ENCODE results near the gene PI3. TPM values are rescaled to one million over a fixed set of nuclear protein-coding genes. Genes with fewer than 3 reads are reported as not detected.
"Not testable (repeated sequence)": the region's sequence is repeated elsewhere in the genome, so short reads cannot be mapped to it uniquely, and the experiment has no call there.

PI3 gene
- total RNA-seq, 1 donor from 2014 or later = 15.5 TPM

GRCh38 chr20:45140836-45141235 is 33.9 kb upstream of the PI3 start:
- DNase-seq (ENCODE audit: low read depth) = no peak

DNA sequence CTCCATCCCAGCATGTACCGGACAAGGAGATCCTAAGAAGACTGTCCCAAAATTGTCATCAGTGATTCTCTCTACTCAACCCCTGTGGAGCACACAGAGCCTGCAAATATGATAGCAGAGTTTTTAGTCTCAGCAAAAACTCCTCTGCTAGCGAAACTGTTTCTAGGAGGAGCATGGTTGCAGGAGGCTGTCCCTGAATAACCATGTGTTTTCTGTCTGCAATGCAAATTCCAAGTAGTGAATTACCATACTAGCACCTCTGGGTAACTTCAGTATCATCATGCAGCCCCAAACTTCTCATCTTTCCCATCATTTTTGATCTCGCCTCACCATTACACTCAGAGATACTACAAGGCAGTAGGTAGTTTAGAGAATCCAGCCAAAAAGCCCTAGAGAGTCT is 25.6 kb upstream of the PI3 start:
- H3K4me3 ChIP-seq (ENCODE audit: low read depth, low read length) = no peak overlapping the region
- no peak for FAIRE-seq

More at GRCh38 chr20:45140836-45141235, 33.9 kb upstream of the PI3 start:
- no peak for FAIRE-seq
- peaks cover 9% of the 10 kb centered on the region for H3K27me3 ChIP-seq (ENCODE audit: control insufficient read depth, insufficient read depth, low read length)
- no peaks in the 10 kb centered on the region for H3K36me3 ChIP-seq (ENCODE audit: control insufficient read depth, insufficient read depth, low read length)
- no peak overlapping the region for H3K4me3 ChIP-seq (ENCODE audit: low read depth, low read length)
- no peak for TF ChIP-seq CTCF (IDR thresholded peaks at IDR 0.05; ENCODE audit: insufficient read depth, low read length, severe bottlenecking)

GRCh38 chr20:45152405-45152804 is 22.3 kb upstream of the PI3 start:
- Histone ChIP-seq H3K27me3 (ENCODE audit: control insufficient read depth, insufficient read depth, low read length) (peaks cover 21% of the 10 kb centered on the region), H3K36me3 (ENCODE audit: control insufficient read depth, insufficient read depth, low read length) (no peaks in the 10 kb centered on the region), H3K4me3 (ENCODE audit: low read depth, low read length) (no peak overlapping the region)
- no peak for FAIRE-seq
- no peak for DNase-seq (ENCODE audit: low read depth)
- TF ChIP-seq CTCF (IDR thresholded peaks at IDR 0.05; ENCODE audit: insufficient read depth, low read length, severe bottlenecking) = no peak

More for the DNA sequence above, 25.6 kb upstream of the PI3 start:
- no peak for DNase-seq (ENCODE audit: low read depth)
- Histone ChIP-seq H3K36me3 (ENCODE audit: control insufficient read depth, insufficient read depth, low read length) (no peaks in the 10 kb centered on the region), H3K27me3 (ENCODE audit: control insufficient read depth, insufficient read depth, low read length) (peaks cover 33% of the 10 kb centered on the region)
- no peak for TF ChIP-seq CTCF (IDR thresholded peaks at IDR 0.05; ENCODE audit: insufficient read depth, low read length, severe bottlenecking)

DNA sequence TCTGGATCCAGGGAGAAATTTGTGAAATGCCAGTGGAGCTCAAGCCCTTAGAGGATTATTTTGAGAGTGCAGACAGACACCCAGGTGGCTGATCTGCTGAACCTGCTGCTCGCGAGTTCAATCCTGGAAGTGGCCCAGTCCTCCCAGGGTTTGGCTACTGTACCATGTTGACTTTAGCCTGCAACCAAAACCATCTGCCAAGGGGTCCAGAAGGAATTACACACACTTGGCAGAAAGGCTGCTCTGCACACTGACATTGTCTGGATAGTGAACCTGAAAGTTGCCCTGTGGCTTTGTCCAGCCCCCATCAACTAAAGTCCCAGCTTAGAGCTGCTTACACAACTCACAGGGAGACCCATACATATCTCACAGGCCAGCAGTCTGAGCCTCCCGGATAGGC is 21.6 kb upstream of the PI3 start:
- H3K4me3 ChIP-seq (ENCODE audit: low read depth, low read length) = no peak overlapping the region
- peaks cover 21% of the 10 kb centered on the region for H3K27me3 ChIP-seq (ENCODE audit: control insufficient read depth, insufficient read depth, low read length)
- no peaks in the 10 kb centered on the region for H3K36me3 ChIP-seq (ENCODE audit: control insufficient read depth, insufficient read depth, low read length)
- DNase-seq (ENCODE audit: low read depth) (no peak), FAIRE-seq (no peak)
- TF ChIP-seq CTCF (IDR thresholded peaks at IDR 0.05; ENCODE audit: insufficient read depth, low read length, severe bottlenecking) = no peak

GRCh38 chr20:45153752-45154151 is 20.9 kb upstream of the PI3 start:
- TF ChIP-seq CTCF (IDR thresholded peaks at IDR 0.05; ENCODE audit: insufficient read depth, low read length, severe bottlenecking) = no peak
- Histone ChIP-seq H3K4me3 (ENCODE audit: low read depth, low read length) (no peak overlapping the region), H3K27me3 (ENCODE audit: control insufficient read depth, insufficient read depth, low read length) (peaks cover 19% of the 10 kb centered on the region), H3K36me3 (ENCODE audit: control insufficient read depth, insufficient read depth, low read length) (no peaks in the 10 kb centered on the region)
- FAIRE-seq (no peak), DNase-seq (ENCODE audit: low read depth) (no peak)

GRCh38 chr20:45154183-45154582 is 20.5 kb upstream of the PI3 start:
- Histone ChIP-seq H3K4me3 (ENCODE audit: low read depth, low read length) (no peak overlapping the region), H3K36me3 (ENCODE audit: control insufficient read depth, insufficient read depth, low read length) (no peaks in the 10 kb centered on the region), H3K27me3 (ENCODE audit: control insufficient read depth, insufficient read depth, low read length) (peaks cover 19% of the 10 kb centered on the region)
- TF ChIP-seq CTCF (IDR thresholded peaks at IDR 0.05; ENCODE audit: insufficient read depth, low read length, severe bottlenecking) = no peak
- FAIRE-seq (no peak), DNase-seq (ENCODE audit: low read depth) (no peak)

DNA sequence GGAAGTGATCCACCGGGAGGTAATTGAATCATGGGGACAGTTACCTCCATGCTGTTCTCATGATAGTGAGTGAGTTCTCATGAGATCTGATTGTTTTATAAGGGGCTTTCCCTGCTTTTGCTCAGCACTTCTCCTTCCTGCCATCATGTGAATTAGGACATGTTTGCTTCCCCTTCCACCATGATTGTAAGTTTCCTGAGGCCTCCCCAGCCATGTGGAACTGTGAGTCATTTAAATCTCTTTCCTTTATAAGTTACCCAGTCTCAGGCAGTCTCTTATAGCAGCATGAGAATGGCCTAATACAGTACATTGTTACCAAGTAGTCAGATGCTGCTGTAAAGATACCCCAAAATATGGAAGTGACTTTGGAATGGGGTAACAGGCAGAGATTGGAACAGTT is 19.9 kb upstream of the PI3 start:
- not testable (repeated sequence) for H3K4me3 ChIP-seq (ENCODE audit: low read depth, low read length); FAIRE-seq; DNase-seq (ENCODE audit: low read depth); H3K36me3 ChIP-seq (ENCODE audit: control insufficient read depth, insufficient read depth, low read length)
- H3K27me3 ChIP-seq (ENCODE audit: control insufficient read depth, insufficient read depth, low read length) = peaks cover 16% of the 10 kb centered on the region

Data from bronchial epithelial cell (primary cell).